ENCODE results near the gene ITGB6.
"Not testable (repeated sequence)": the region's sequence is repeated elsewhere in the genome, so short reads cannot be mapped to it uniquely, and the experiment has no call there.

Gene ITGB6

DNA sequence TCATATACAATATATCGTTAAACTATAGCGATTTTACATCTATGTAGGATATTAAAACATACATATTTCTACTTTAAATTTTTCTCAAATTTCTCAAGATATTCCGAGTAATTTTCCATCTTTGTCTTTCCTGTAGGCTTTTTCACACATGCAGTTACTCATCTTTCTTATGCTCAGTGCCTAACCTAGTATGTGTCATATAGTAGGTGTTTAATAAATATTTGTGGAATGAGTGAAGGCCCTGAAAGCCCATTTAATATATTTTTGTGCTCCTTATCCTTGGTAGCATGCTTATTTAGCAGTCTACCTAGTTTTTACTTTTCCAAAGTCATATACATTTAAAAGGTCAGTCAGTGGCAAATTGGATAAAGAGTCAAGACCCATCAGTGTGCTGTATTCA, 67.3 kb downstream of the ITGB6 start:
- TF ChIP-seq, protein P1, sequence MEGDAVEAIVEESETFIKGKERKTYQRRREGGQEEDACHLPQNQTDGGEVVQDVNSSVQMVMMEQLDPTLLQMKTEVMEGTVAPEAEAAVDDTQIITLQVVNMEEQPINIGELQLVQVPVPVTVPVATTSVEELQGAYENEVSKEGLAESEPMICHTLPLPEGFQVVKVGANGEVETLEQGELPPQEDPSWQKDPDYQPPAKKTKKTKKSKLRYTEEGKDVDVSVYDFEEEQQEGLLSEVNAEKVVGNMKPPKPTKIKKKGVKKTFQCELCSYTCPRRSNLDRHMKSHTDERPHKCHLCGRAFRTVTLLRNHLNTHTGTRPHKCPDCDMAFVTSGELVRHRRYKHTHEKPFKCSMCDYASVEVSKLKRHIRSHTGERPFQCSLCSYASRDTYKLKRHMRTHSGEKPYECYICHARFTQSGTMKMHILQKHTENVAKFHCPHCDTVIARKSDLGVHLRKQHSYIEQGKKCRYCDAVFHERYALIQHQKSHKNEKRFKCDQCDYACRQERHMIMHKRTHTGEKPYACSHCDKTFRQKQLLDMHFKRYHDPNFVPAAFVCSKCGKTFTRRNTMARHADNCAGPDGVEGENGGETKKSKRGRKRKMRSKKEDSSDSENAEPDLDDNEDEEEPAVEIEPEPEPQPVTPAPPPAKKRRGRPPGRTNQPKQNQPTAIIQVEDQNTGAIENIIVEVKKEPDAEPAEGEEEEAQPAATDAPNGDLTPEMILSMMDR (conservative IDR thresholded peaks at IDR 0.05) = no peak
- TF ChIP-seq ZFX (IDR thresholded peaks at IDR 0.05) = no peak
- H3K27ac ChIP-seq = no peak overlapping the region

DNA sequence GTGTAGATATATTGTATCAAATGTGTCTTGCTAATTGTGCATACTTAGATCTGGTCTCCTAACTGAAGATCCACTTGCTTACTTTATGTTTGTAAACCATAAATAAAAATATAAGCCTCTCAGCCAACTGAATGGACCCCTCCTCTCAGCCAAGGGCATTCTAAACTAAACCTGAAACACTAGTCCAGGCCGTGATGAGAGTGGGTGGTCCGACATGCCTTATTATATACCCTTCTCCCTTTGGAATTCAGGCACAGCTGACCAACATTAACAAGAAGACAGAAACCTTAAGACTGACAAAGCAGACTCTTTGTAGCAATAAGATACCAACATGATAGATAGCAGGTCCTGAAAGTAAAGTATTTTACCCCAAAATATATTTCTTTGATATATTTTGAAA, 73.3 kb downstream of the ITGB6 start:
- no peak for TF ChIP-seq ZFX (IDR thresholded peaks at IDR 0.05)
- TF ChIP-seq, protein P1 (conservative IDR thresholded peaks at IDR 0.05) = no peak
- H3K27ac ChIP-seq = no peak overlapping the region

GRCh38 chr2:160126315-160126714, 73.8 kb downstream of the ITGB6 start:
- TF ChIP-seq, protein P1 (conservative IDR thresholded peaks at IDR 0.05) = no peak
- H3K27ac ChIP-seq = no peak overlapping the region

GRCh38 chr2:160125828-160126227, 74.2 kb downstream of the ITGB6 start:
- TF ChIP-seq, protein P1 (conservative IDR thresholded peaks at IDR 0.05) = no peak
- TF ChIP-seq ZFX (IDR thresholded peaks at IDR 0.05) = no peak
- no peak overlapping the region for H3K27ac ChIP-seq

- no peak for TF ChIP-seq ZFX (IDR thresholded peaks at IDR 0.05)
- TF ChIP-seq, protein P1 (conservative IDR thresholded peaks at IDR 0.05) = no peak
- H3K27ac ChIP-seq = no peak overlapping the region
Measured at GRCh38 chr2:160125366-160125765, 74.7 kb downstream of the ITGB6 start.

GRCh38 chr2:160124571-160124970, 75.5 kb downstream of the ITGB6 start:
- no peak for TF ChIP-seq ZFX (IDR thresholded peaks at IDR 0.05)
- TF ChIP-seq, protein P1 (conservative IDR thresholded peaks at IDR 0.05) = no peak
- no peak overlapping the region for H3K27ac ChIP-seq

GRCh38 chr2:160114721-160115120, 85.4 kb downstream of the ITGB6 start:
- not testable (repeated sequence) for H3K27ac ChIP-seq

DNA sequence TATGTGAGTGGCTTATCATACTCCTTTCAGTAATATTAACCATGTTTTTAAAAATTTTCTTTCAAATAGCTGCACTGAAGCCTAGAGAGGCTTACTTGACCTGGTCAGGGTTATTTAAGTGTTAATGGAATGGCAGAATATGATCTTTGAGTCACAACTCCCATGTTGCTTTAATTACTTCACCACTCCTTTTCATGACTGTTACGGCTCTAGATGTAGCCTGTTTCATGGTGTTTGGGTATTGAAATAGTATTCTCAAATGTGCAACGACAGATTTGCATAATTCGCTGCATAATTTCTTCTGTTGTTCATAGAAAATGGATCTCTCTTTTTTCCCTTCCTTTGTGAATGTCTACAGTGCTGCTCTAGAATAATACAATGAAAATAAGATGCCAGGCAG, 86.1 kb downstream of the ITGB6 start:
- no peak for TF ChIP-seq ZFX (IDR thresholded peaks at IDR 0.05)
- TF ChIP-seq, protein P1 (conservative IDR thresholded peaks at IDR 0.05) = no peak
- H3K27ac ChIP-seq = no peak overlapping the region

Measured in C4-2B (cell line).